ENCODE measurements around the gene TRIM38.
A peak's percentile ranks its signal among the peaks of the same experiment; 100 is the strongest.

TRIM38 gene

GRCh38 chr6:25962149-25963127 is at the start of gene TRIM38:
Gene TRIM38, plus strand, starts transcription at chr6:25962802. Its CDS starts 3,721 bp downstream, at chr6:25966523.
- H3K36me3 Mint-ChIP-seq (ENCODE audit: insufficient read depth), result peaks cover 38% of the 10 kb centered on the region
- peaks cover 89% of the 10 kb centered on the region for H3K4me1 Mint-ChIP-seq
- peak; percentile 95 for ATAC-seq (replicated peaks; ENCODE audit: extremely low read depth, poor library complexity, severe bottlenecking)
- H3K4me3 Mint-ChIP-seq, result peak within 1 kb of the TSS; percentile 87
- DNase-seq (ENCODE audit: low spot score in 2 of 2), result peak; percentile 40 to 77
- no peaks in the 10 kb centered on the region for H3K27me3 Mint-ChIP-seq
- H3K9me3 Mint-ChIP-seq, result no peaks in the 10 kb centered on the region
- peak within 1 kb of the TSS; percentile 93 for H3K27ac Mint-ChIP-seq (ENCODE audit: low read depth)

- Mint-ChIP-seq H3K4me1 (no peaks in the 10 kb centered on the region), H3K36me3 (ENCODE audit: insufficient read depth) (no peaks in the 10 kb centered on the region), H3K27me3 (peaks cover 29% of the 10 kb centered on the region), H3K9me3 (no peaks in the 10 kb centered on the region), H3K4me3 (no peak overlapping the region), H3K27ac (ENCODE audit: low read depth) (no peak overlapping the region)
- DNase-seq (ENCODE audit: low spot score in 2 of 2) (no peak), ATAC-seq (replicated peaks; ENCODE audit: extremely low read depth, poor library complexity, severe bottlenecking) (no peak)
Observed at GRCh38 chr6:25913741-25914140, 48.9 kb upstream of the TRIM38 start.

- DNase-seq (ENCODE audit: low spot score in 2 of 2) (no peak), ATAC-seq (replicated peaks; ENCODE audit: extremely low read depth, poor library complexity, severe bottlenecking) (no peak)
- Mint-ChIP-seq H3K27ac (ENCODE audit: low read depth) (no peak overlapping the region), H3K36me3 (ENCODE audit: insufficient read depth) (no peaks in the 10 kb centered on the region), H3K4me3 (no peak overlapping the region), H3K4me1 (no peaks in the 10 kb centered on the region), H3K27me3 (peaks cover 29% of the 10 kb centered on the region), H3K9me3 (no peaks in the 10 kb centered on the region)
Observed at GRCh38 chr6:25916330-25916729, 46.3 kb upstream of the TRIM38 start.

- Mint-ChIP-seq H3K27ac (ENCODE audit: low read depth) (no peak overlapping the region), H3K4me1 (no peaks in the 10 kb centered on the region)
Observed at GRCh38 chr6:25916789-25917490, 45.7 kb upstream of the TRIM38 start.

GRCh38 chr6:25918083-25918683 is 44.4 kb upstream of the TRIM38 start:
- Mint-ChIP-seq H3K27ac (ENCODE audit: low read depth) (no peak overlapping the region), H3K4me3 (no peak overlapping the region), H3K36me3 (ENCODE audit: insufficient read depth) (no peaks in the 10 kb centered on the region), H3K27me3 (peaks cover 21% of the 10 kb centered on the region), H3K4me1 (no peaks in the 10 kb centered on the region), H3K9me3 (no peaks in the 10 kb centered on the region)
- DNase-seq (ENCODE audit: low spot score in 2 of 2) (no peak), ATAC-seq (replicated peaks; ENCODE audit: extremely low read depth, poor library complexity, severe bottlenecking) (no peak)

More at GRCh38 chr6:25916789-25917490, 45.7 kb upstream of the TRIM38 start:
- Mint-ChIP-seq H3K27me3 (peaks cover 29% of the 10 kb centered on the region), H3K9me3 (no peaks in the 10 kb centered on the region), H3K4me3 (no peak overlapping the region), H3K36me3 (ENCODE audit: insufficient read depth) (no peaks in the 10 kb centered on the region)
- DNase-seq (ENCODE audit: low spot score in 2 of 2) (no peak), ATAC-seq (replicated peaks; ENCODE audit: extremely low read depth, poor library complexity, severe bottlenecking) (no peak)

GRCh38 chr6:25919657-25920056 is 42.9 kb upstream of the TRIM38 start:
- Mint-ChIP-seq H3K36me3 (ENCODE audit: insufficient read depth) (no peaks in the 10 kb centered on the region), H3K9me3 (no peaks in the 10 kb centered on the region), H3K4me3 (no peak overlapping the region), H3K4me1 (no peaks in the 10 kb centered on the region), H3K27me3 (peaks cover 18% of the 10 kb centered on the region), H3K27ac (ENCODE audit: low read depth) (no peak overlapping the region)
- DNase-seq (ENCODE audit: low spot score in 2 of 2) (no peak), ATAC-seq (replicated peaks; ENCODE audit: extremely low read depth, poor library complexity, severe bottlenecking) (no peak)

- Mint-ChIP-seq H3K9me3 (no peaks in the 10 kb centered on the region), H3K27ac (ENCODE audit: low read depth) (no peak overlapping the region), H3K27me3 (peaks cover 10% of the 10 kb centered on the region), H3K36me3 (ENCODE audit: insufficient read depth) (no peaks in the 10 kb centered on the region), H3K4me1 (no peaks in the 10 kb centered on the region), H3K4me3 (no peak overlapping the region)
- no peak for DNase-seq (ENCODE audit: low spot score in 2 of 2)
- ATAC-seq (replicated peaks; ENCODE audit: extremely low read depth, poor library complexity, severe bottlenecking), result no peak
Observed at GRCh38 chr6:25921525-25922203, 40.9 kb upstream of the TRIM38 start.

GRCh38 chr6:25922301-25922700 is 40.3 kb upstream of the TRIM38 start:
- no peak overlapping the region for H3K27ac Mint-ChIP-seq (ENCODE audit: low read depth)
- DNase-seq (ENCODE audit: low spot score in 2 of 2), result no peak
- H3K27me3 Mint-ChIP-seq, result peaks cover 10% of the 10 kb centered on the region
- no peaks in the 10 kb centered on the region for H3K36me3 Mint-ChIP-seq (ENCODE audit: insufficient read depth)
- H3K4me1 Mint-ChIP-seq, result no peaks in the 10 kb centered on the region
- H3K9me3 Mint-ChIP-seq, result no peaks in the 10 kb centered on the region
- no peak overlapping the region for H3K4me3 Mint-ChIP-seq
- no peak for ATAC-seq (replicated peaks; ENCODE audit: extremely low read depth, poor library complexity, severe bottlenecking)

GRCh38 chr6:25925876-25926275 is 36.7 kb upstream of the TRIM38 start:
- no peak overlapping the region for H3K27ac Mint-ChIP-seq (ENCODE audit: low read depth)
- H3K4me1 Mint-ChIP-seq, result no peaks in the 10 kb centered on the region
- H3K4me3 Mint-ChIP-seq, result no peak overlapping the region
- no peaks in the 10 kb centered on the region for H3K36me3 Mint-ChIP-seq (ENCODE audit: insufficient read depth)
- DNase-seq (ENCODE audit: low spot score in 2 of 2) (no peak), ATAC-seq (replicated peaks; ENCODE audit: extremely low read depth, poor library complexity, severe bottlenecking) (no peak)
- peaks cover 9% of the 10 kb centered on the region for H3K27me3 Mint-ChIP-seq
- no peaks in the 10 kb centered on the region for H3K9me3 Mint-ChIP-seq

- Mint-ChIP-seq H3K27me3 (peaks cover 22% of the 10 kb centered on the region), H3K9me3 (no peaks in the 10 kb centered on the region), H3K36me3 (ENCODE audit: insufficient read depth) (no peaks in the 10 kb centered on the region), H3K4me3 (no peak overlapping the region), H3K27ac (ENCODE audit: low read depth) (no peak overlapping the region), H3K4me1 (no peaks in the 10 kb centered on the region)
- ATAC-seq (replicated peaks; ENCODE audit: extremely low read depth, poor library complexity, severe bottlenecking) (no peak), DNase-seq (ENCODE audit: low spot score in 2 of 2) (no peak)
Observed at GRCh38 chr6:25927178-25927577, 35.4 kb upstream of the TRIM38 start.

GRCh38 chr6:25927756-25928216 is 34.8 kb upstream of the TRIM38 start:
- no peaks in the 10 kb centered on the region for H3K36me3 Mint-ChIP-seq (ENCODE audit: insufficient read depth)
- no peak overlapping the region for H3K27ac Mint-ChIP-seq (ENCODE audit: low read depth)
- no peak for ATAC-seq (replicated peaks; ENCODE audit: extremely low read depth, poor library complexity, severe bottlenecking)
- peaks cover 27% of the 10 kb centered on the region for H3K27me3 Mint-ChIP-seq
- DNase-seq (ENCODE audit: low spot score in 2 of 2), result no peak
- no peaks in the 10 kb centered on the region for H3K9me3 Mint-ChIP-seq
- no peaks in the 10 kb centered on the region for H3K4me1 Mint-ChIP-seq
- H3K4me3 Mint-ChIP-seq, result no peak overlapping the region

Measured in central memory CD8-positive, alpha-beta T cell (primary cell).